ENCODE measurements around the gene SAA2.
A peak's percentile ranks its signal among the peaks of the same experiment; 100 is the strongest.
"Not testable (repeated sequence)": the region's sequence is repeated elsewhere in the genome, so short reads cannot be mapped to it uniquely, and the experiment has no call there.

SAA2 gene

DNA sequence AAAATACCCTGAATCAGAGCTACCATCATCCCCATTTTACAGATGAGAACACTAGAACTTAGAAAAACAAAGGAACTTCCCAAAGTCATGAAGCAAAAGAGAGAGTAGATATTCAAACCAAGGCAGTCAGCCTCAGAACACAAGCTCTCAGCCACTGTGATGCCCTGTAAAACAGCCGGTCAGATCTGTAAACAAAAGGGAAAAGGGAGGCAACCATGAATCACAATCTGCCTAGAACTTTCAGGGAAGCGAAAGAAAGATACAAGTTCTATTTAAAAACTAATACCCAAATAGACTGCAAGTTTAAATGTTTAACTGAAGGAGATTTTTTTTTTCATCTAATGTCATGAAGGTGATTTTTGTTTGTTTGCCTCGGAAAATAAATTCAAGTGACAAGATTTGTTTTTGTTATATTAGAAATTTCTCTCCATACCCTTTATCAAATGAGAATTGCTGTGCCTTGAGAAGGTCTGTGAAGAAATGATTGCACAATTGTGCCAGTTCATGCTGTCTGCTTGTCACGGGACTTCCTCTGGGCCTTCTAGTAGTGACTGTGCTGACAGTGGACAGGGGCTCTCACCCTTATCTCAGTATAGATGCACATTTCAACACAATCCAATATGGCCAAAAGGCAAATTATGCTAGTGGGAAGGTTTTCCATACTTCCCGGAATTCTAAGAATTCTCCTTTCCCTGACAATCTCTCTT is 29.2 kb upstream of the SAA2 start:
- no peak overlapping the region for H3K4me3 ChIP-seq (ENCODE audit: low read depth, low read length)
- TF ChIP-seq, protein P1, sequence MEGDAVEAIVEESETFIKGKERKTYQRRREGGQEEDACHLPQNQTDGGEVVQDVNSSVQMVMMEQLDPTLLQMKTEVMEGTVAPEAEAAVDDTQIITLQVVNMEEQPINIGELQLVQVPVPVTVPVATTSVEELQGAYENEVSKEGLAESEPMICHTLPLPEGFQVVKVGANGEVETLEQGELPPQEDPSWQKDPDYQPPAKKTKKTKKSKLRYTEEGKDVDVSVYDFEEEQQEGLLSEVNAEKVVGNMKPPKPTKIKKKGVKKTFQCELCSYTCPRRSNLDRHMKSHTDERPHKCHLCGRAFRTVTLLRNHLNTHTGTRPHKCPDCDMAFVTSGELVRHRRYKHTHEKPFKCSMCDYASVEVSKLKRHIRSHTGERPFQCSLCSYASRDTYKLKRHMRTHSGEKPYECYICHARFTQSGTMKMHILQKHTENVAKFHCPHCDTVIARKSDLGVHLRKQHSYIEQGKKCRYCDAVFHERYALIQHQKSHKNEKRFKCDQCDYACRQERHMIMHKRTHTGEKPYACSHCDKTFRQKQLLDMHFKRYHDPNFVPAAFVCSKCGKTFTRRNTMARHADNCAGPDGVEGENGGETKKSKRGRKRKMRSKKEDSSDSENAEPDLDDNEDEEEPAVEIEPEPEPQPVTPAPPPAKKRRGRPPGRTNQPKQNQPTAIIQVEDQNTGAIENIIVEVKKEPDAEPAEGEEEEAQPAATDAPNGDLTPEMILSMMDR (conservative IDR thresholded peaks at IDR 0.05; ENCODE audit: low read depth, low read length): no peak
- DNase-seq (ENCODE audit: low read depth): peak; percentile 7

DNA sequence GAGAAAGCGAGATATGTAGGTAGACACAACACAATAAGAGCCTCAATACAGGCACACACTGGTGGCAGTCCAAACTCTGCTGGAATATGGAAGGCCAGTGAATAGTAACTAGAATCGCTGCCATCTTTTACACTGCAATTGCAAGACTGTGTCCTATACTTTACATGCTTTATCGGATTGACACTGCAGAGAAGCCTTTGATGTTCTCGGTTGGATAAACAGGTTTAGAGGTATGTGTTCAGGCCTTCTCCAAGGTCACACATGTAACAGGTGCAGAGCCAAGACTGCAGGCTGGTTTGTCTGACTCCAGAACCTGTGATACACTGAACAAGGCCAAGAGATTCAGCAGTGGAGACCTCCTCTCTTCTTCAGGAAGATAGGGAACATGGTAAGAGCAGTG is 22.7 kb upstream of the SAA2 start:
- TF ChIP-seq, protein P1 (conservative IDR thresholded peaks at IDR 0.05; ENCODE audit: low read depth, low read length): no peak
- no peak overlapping the region for H3K4me3 ChIP-seq (ENCODE audit: low read depth, low read length)
- DNase-seq (ENCODE audit: low read depth): no peak

DNA sequence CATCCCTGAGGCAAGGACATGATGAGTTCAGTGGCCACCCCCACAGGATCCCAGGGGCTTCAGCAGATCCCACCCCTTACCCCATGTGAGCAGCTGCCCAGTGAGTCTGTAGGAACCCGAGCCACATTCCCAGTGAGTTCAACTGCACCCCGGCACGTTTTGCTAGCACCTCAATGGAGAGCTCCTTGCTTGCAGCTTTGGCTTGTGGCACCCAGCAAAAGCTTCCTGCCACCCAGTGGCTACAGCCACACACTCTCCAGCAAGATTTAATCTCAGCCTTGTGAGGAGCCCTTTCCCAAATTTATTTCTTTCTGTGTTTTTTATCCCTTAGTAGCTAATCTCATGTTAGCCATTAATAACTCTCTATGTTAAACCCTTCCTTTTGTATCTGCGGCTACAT is 21.6 kb upstream of the SAA2 start:
- DNase-seq (ENCODE audit: low read depth): no peak
- H3K4me3 ChIP-seq (ENCODE audit: low read depth, low read length): no peak overlapping the region
- TF ChIP-seq, protein P1 (conservative IDR thresholded peaks at IDR 0.05; ENCODE audit: low read depth, low read length): peak; percentile 3

DNA sequence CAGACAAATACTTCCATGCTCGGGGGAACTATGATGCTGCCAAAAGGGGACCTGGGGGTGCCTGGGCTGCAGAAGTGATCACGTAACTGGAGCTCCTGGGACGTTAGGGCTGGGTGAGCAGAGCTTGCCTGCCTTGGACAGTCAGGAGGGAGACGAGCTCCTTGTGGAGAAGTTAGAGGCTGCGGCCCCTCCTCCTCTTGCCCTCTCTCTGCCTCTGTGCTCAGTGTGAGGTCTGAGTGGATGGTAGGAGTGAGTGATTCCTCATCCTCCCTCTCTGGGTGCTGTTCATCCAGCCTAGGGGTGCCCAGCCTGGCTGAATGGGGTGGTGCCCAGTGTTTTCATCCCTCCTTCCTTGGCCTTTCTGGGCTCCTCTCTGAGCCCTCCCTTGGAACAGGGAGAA is 20.8 kb upstream of the SAA2 start:
- DNase-seq (ENCODE audit: low read depth); H3K4me3 ChIP-seq (ENCODE audit: low read depth, low read length): not testable (repeated sequence)

DNA sequence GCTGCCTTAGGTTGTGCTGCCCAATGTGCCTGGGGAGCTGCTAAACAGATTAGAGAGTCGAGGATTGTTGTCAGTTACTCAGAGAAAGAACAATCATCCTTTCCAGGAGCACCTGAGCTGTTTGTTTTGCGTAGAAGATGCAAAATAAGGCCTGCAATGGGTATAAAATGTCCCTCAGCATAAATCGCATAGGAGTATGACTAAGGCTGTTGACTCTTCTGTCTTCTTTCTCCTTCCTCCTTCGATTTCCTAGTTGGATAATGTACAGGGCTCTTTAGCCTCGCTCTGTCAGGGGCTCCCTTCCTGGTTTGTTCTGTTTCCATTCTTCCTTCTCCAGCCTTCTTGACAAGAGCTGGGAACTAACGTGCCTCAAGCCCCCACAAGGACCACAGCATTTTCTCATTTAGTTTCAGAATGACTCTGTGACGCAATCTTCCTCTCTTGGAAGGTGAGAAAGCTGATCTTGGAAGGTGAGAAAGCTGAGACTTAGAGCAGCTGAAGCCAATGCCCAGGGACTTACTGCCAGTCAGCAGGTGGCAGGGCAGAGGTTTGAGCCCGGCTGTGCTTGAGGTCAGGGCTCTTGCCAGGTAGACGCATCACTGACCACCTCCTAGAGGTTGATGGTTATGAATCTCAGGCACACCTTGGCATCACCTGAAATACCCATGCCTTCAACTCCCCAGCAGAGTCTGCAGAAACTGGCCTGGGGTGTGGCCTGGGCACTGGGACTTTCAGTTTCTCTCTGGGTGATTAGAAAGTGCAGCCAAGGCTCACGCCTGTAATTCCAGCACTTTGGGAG is 19.1 kb upstream of the SAA2 start:
- not testable (repeated sequence) for DNase-seq (ENCODE audit: low read depth); H3K4me3 ChIP-seq (ENCODE audit: low read depth, low read length)

DNA sequence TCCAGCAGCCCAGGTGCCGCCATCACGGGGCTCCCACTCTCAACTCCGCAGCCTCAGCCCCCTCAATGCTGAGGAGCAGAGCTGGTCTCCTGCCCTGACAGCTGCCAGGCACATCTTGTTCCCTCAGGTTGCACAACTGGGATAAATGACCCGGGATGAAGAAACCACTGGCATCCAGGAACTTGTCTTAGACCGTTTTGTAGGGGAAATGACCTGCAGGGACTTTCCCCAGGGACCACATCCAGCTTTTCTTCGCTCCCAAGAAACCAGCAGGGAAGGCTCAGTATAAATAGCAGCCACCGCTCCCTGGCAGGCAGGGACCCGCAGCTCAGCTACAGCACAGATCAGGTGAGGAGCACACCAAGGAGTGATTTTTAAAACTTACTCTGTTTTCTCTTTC is 17.5 kb upstream of the SAA2 start, which contains the start of gene SAA1:
TSS of gene SAA1 (plus strand) at position 316 of the 400 bp plus-strand sequence. CDS start 624 bp downstream, outside the sequence.
- DNase-seq (ENCODE audit: low read depth): peak; percentile 15
- TF ChIP-seq, protein P1 (conservative IDR thresholded peaks at IDR 0.05; ENCODE audit: low read depth, low read length): no peak
- no peak within 1 kb of the TSS for H3K4me3 ChIP-seq (ENCODE audit: low read depth, low read length)

DNA sequence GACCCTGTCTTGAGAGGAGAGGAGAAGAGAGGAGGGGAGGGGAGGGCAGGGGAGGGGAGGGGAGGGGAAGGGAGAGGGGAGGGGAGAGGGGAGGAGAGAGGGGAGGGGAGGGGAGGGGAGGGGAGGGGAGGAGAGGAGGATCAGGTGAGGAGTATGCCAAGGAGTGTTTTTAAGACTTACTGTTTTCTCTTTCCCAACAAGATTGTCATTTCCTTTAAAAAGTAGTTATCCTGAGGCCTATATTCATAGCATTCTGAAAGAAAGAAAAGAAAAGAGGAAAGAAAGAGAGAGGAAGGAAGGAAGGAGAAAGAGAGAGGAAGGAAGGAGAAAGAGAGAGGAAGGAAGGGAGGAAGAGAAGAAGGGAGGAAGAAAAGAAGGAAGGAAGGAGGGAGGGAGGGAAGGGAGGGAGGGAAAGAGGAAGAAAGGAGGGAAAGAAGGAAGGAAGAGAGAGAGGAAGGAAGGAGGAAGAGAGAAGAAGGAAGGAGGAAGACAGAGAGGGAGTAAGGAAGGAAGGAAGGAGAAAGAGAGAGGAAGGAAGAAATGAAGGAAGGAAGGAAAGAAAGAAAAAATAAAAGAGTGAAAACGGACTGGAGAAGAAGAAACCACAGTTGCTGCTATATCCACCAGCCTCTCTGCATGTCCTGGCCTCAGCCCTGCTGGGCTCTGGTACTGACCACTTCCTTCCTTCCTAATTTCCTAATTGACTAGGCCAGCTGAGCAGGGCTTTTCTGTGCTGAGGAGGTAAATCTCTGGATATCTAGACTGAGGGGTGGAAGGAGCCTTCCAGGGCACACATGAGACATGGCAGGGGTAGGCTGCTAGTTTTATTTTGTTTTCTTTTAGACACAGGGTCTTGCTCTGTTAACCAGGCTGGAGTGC is 16.4 kb upstream of the SAA2 start:
- TF ChIP-seq, protein P1 (conservative IDR thresholded peaks at IDR 0.05; ENCODE audit: low read depth, low read length): no peak
- DNase-seq (ENCODE audit: low read depth): no peak
- H3K4me3 ChIP-seq (ENCODE audit: low read depth, low read length): no peak overlapping the region

Measured in choroid plexus epithelial cell (primary cell).